Activated CD4-positive, alpha-beta T cell treated with anti-CD3 and anti-CD28 coated beads, Interleukin-2, amount 50 U/mL, for 16 hours (primary cell): ENCODE data around the gene IQCN.

Source experiments
- DNase-seq: peaks from one replicate; pipeline ENCODE4 v3.0.0-alpha.2; 2020

IQCN gene

DNA sequence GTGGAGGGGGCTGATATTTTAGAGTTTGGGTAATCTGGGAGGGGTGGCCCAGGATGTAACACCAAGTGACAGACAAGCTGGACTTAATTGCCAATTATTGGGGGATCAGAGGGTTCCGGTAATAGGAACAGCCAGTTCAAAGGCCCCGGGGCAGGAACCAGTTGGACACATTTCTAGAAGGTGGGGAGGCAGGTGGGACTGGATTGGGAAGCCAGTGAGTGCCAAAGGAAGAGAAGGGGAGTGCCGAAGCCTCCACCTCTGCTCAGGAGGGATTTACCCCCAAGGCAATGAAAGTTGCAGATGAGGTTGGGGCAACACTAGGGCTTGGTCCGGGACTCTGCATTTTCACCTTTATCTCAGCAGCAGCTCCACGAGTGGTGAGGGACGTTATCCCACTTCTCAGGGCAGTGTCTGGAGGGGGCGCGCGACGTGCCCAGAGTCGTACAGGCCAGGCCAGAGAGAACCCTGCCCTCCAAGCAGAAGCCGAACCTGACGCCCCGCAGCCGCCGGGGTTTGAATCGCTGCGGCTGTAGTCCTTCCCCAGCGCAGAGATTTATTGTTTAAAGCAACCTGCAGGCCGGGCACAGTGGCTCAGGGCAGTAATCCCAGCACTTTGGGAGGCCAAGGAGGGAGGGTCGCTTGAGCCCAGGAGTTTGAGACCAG is 12.9 kb upstream of the IQCN start:
- DNase-seq, result no peak

DNA sequence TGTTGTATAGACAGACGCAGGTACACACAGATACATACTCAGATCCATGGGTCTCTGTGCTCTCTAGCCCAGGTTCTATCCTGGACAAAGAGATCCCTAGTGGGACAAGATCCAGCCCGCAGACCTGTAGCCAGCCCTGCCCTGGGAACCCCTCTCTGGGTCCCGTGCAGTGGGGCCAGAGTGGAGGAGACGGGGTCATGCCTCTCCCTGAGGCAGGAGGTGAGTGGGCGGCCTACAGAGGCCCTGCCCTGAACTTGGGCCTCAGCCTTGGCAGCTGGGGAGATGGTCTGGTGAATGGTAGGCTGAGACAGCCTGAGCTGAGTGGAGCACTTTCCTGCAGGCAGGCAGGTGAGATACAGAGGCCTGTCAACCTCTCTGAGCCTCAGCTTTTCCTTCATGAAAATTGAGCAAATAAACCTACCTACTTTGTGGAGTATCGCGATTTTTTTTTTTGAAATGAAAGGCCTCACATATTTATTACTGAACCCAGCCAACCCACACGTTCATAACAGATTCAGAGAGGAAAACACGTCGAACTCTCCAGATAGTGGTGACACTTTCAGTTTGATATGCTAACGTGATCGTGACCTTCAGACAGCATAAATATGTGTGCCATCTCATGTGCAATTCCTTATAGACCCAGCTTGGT is 10.6 kb upstream of the IQCN start:
- peak; percentile 57 for DNase-seq

DNA sequence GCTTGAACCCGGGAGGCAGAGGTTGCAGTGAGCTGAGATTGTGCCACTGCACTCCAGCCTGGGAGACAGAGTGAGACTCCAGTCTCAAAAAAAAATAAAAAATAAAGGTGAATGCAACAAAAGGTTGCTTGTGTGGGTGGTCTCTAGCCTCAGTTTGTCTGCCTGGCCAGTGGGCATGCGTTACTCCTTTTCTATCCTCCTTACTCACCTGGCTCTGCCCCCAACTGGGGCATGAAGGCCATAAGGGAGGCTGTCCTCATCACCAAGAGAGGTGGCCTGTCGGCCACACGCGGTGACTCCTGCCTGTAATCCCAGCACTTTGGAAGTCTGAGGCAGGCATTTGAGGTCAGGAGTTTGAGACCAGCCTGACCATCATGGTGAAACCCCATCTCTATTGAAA is 9.1 kb upstream of the IQCN start:
- no peak for DNase-seq

DNA sequence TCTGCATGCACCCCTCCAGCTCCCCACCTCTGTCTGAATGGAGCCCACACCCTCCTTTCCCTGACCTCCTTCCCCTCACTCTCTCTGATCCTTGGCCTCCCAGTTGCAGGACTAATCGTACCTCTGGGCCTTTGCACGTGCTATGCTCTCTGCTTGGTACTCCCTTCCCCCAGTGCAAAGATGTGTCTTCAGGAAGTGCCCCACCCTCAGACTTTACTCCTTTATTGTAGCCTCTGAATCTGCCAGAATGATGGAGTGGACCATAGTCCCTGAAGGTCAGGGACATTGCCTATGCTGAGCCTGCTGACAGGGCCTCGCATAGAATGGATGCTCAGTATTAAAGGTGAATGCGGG is 8.5 kb upstream of the IQCN start:
- peak; percentile 62 for DNase-seq

DNA sequence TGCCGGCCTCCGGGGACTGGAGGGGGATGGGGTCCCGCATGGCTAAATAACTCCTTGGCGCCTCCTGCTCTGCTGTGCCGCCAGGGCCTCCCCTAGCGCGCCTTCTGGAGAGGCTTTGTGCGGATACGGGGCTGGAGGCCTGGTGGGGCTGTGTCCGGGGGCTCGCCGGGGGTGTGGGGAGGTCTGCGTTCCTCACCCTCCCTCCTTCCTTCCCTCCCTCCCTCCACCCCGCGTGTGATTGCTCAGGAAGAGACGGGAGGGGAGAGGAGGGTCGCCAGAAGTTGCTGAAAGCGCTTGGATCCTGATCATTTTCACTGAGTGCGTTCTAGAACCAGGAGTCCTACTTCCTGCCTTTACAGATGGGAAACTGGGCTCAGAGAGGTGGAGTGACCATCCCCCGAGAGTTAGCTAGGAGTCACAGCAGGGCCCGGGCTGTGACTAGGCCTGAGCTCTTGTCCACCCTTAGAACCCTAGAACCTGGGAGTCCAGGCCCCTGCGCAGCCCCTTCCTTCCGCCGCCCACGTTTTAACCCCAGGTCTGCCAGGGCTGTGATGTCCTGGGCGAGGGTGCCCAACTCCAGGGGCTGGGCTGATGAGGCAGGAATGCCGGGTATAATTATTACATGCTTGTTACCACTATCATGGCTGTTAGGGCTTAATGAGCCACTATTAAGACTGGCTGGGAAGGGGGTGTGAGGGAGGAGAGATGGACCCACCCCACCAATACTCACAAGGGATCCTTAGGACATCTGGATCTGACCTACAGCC is 8.0 kb upstream of the IQCN start:
- DNase-seq, result no peak

DNA sequence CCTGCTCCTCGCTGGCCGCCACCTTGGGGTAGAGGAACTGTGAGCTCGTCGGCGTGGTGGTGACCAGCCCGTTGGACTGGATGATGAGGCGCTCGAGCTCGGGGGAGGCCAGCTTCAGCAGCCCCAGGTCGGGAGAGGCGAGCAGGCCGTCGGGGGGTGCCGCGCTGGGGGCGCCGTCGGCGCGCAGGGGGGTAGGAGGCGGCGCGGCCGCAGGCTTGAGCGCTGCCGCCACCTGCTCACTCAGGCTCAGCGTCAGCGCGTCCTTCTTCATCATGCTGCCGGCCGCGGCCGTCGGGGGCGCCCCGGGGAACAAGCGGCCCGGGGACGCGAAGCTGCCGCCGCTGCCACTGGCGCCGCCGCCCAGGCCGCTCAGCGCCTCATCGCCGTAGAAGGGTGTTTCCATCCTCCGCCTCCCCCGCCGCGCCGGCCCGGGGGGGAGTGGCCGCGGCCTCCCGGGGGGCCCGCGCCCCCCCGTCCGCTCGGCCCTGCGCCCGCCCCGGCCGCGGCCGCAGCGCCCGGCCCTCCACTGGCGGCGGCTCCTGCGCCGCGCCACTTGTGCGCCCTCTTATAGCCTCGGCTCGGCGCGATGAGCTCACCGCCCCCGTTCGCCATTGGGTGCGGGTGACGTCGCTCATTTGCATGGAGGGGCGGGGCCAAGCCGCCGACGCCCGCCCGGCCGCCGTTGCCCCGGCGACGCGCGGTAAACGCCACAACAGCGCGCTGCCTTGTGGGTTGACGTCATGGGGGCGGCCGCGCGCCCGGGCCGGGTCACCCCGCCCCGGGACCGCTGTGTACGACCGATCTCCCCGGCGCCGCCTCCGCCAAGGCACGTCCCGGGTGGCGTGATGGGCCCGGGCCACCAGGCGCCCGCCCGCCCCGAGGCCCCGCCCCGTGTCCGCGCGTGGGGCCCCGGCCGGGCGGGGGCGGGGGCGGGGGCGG is 7.1 kb upstream of the IQCN start, which contains the start of gene JUND:
TSS of gene JUND (minus strand) at position 541 of the 939 bp plus-strand sequence. CDS start at position 403, 138 bp downstream.
- peak; percentile 98 for DNase-seq

DNA sequence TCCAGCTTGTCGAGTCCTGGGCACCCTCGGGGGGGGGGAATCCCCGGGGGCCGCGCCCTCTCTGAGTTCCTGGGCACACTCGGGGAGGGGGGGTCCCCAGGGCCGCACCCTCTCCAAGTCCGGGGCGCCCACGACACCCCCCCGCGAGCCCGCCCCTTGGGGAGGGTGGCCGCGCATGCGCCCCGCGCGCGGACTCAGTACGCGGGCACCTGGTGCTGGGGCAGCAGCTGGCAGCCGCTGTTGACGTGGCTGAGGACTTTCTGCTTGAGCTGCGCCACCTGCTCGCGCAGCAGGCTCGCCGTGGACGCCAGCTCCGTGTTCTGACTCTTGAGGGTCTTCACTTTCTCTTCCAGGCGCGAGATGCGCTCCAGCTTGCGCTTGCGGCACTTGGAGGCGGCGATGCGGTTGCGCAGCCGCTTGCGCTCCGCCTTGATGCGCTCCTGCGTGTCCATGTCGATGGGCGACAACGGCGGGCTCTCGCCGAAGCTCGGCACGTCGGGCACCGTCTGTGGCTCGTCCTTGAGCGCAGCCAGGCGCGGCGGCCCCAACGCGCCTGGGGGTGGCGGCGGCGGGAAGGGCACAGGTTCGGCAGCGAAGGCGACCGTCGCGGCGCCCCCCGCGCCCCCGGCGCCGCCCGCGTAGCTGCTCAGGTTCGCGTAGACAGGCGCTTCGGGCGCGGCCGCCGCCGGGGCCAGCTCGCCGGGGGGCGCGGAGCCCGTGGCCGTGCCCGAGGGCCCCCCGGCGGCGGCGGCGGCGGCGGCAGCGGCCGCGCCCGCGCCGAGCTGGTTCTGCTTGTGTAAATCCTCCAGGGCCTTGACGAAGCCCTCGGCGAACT is 6.2 kb upstream of the IQCN start:
- DNase-seq, result peak; percentile 81

DNA sequence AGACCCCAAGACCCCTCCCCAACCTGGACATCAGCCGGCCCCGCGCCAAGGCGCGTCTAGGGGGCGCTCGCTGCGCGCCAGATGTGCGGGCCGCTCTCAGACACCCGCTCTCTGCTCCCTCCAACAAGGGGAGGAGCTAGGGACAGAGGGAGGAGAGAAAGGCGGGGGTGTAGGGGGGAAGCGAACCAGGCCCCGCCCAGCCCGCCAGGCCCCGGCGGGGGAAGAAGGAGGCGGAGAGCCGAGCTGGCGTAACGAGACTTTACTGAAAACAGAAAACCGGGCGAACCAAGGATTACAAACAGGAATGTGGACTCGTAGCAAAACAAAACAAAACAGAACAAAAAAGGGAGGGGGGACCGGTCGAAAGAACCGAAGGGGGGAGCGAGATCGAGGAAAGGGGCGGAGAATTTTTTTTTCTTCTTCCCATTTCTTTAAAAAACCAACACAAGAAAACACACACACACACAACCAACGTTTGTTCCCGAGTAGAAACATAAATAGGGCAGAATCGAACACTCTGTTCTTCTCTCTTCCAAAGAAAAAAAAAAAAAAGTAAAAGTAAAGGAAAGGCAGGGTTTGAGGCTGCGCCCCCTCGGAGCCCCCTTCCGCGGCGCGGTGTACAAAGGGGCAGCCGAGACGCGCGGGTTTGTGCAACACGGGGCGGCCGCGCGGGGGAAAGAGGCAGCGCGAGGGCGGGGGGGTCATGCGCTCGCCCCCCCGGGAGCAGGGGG is 5.4 kb upstream of the IQCN start:
- DNase-seq, result peak; percentile 95

DNA sequence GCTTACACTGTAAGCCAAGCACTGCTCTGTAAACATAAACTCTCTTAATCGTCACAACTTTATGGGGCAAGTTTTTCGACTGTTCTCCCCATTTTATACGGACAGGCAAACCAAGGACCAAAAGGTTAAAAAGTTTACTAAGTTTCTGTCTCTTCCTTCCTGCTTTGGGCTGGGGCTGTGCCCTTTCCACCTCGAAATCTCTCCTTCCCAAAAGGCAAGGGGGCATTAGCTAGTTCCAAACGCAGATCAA is 4.9 kb upstream of the IQCN start:
- no peak for DNase-seq

DNA sequence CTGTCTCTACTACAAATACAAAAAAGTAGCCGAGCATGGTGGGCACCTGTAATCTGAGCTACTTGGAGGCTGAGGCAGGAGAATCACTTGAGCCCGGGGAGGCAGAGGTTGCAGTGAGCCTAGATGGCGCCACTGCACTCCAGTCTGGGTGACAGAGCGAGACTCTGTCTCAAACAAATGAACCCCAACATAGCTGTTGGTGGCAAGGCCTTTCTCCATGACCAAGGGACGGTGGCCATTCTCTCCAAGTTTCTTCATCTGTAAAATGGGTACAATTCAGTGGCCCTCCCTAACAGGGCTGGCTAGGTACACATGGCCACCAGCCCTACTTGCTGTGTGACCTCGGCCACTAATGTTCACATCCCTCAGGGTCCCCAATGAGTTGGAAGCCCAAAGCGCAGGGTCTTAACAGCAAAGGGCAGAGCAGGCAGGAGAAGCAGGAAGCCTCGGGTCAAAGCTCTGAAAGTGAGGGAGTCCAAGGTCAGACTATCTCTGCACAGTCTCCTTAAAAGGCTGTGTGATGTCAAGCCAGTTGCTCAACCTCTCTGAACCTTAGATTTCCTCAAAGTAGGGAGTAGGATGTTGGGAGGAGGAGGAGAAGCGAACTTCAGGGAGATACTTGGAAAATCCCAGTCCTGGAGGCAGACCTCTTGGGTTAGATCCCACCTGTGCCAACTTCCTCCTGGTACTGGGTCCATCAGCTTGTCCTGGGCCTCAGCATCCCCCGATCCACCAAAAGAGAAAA is 4.4 kb upstream of the IQCN start:
- DNase-seq, result peak; percentile 47

DNA sequence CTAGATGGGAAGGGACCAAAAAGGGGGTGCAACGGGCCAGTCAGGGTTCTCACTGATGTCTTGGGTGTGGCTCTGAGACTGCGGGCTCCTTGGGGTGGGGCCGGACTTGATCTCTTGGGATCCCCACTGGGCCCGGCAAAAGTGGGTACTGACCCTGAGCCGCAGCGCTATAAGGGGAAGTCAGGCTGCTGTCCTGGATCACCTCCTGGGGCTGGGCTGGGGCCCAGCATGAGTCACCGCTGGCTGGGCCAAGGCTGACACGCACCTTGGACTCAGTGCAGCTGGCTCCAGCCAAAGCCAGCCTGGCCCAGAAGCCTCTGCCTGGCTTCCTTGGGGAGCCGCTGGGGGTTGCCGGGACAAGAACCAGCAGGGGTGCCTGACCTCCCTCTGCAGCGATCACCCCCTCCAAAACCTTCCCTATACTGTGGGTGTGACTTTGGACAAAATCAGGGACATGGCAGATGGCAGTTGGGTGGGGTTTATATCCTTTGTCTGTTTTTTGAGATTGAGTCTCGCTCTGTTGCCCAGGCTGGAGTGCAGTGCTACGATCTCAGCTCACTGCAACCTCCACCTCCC is 617 bp upstream of the IQCN start:
- DNase-seq, result no peak

DNA sequence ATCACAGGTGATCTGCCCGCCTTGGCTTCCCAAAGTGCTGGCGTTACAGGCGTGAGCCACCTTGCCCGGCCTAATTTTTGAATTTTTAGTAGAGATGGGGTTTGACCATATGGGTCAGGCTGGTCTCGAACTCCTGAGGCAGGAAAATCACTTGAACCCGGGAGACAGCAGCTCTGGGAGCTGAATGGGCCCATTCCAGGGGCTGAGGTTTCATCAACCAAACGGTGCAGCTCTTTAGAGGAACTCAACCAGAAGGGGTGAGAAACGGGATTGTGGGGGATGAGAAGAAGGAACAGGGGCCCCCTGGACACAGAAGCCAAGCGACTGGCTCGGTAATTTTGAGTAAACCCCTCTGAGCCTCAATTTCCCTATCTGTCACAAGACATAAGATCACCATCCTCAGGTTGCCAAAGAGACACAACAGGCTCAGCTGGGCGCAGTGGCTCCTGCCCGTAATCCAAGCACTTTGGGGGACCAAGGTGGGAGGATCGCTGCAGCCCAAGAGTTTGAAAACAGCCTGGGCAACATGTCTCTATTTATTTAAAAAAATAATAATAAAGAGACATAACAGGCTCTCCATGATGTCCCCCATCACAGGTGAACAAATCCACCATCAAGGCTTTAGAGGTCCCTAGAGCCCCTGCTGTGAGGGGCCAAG is 562 bp downstream of the IQCN start:
- no peak for DNase-seq

DNA sequence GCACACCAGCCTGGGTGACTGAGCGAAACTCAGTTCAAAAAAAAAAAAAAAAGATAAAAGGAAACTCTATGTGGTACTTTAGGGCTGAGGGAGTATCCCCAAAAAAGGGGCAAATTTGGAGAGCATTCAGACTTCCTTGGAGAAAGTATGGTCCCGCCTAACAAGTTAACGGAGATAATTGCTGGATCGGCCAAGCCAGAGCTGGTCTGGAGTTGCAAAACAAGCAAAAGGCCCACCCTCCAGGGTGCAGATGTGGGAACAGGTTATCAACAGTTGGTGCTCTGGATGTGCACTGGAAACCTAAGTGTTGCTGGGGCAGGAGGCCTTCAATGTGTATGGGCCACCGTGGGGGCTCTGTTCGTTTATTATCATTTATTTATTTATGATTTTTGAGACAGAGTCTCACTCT is 2.8 kb downstream of the IQCN start:
- DNase-seq, result no peak

DNA sequence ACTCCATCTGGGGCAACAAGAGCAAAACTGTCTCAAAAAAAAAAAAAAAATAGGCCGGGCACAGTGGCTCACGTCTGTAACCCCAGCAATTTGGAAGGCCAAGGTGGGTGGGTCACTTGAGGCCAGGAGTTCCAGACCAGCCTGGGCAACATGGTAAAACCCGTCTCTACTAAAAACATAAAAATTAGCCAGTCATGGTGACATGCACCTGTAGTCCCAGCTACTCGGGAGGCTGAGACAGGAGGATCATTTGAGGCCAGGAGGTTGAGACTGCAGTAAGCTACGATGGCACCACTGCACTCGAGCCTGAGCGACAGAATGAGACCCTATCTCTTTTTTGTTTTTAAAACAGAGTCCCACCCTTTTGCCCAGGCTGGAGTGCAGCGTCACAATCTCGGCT is 3.9 kb downstream of the IQCN start:
- no peak for DNase-seq

DNA sequence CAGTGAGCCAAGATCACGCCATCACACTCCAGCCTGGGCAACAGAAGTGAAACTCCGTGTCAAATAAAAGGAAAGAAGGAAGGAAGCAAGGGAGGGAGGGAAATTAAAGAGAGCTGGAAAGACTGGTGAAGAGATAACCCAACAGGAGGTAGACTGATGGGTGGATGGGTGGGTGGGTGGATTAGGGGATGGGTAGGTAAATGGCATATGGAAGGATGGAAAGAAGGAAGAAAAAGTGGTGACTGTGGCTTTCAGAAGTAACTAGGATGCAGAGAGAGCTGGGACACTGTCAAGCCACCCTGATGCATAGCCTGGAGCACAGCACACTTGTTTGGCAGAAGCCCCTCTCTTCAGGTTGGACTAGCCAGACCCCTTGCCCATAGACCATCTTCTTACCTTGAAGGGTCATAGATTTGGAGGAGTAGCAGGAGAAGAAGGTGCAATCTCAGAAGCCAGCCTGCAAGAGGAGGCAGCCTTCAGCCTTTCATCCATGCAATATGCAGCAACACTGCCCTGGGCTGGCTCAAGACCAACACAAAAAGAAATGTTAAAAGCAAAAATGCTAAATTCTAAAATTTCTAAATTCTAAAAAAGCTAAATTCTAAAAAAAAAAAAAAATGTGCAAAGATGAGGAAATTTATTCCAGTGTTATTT is 5.1 kb downstream of the IQCN start:
- no peak for DNase-seq

DNA sequence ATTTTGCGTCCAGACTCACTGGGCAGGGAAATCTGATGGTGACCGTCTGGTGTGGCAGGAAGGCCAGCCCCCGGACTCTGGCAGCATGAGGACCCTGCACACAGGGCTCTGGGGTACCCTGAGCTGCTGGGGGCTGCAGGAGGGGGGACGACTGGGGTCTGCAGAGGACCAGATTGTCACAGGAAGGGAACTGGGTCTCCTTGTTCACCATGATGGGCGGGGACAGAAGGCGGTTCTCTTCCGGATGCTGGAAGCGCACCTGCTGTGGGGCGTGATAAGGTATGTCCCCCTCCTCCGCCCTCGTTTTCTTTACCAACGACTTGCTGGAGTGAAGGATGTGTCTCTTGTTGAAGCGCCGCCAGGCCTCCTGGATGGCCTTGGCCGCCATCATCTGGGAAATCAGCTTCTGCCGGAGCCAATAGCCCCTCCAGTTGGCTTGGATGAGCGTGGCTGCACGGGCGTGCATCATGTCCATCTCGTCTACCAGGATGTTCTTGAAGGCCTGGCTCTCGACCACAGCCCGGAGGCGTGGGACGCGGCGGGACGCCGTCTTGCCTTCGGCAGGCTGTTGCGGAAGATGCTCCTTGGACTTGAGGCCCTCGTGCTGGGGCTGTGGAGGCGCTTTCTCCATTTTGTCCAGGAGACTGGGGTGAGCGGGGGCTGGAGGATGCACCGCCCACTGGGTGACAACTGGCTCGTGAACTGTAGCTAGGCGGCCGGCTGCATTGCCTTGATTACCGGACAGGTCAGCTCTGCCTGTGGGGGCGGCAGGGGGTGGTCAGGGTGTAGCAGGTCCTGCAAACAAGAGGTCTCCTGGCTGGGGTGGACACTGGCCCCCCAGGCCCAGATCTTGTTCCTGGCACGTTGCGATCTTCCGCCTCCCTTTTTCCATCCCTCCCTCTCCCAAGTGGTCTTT is 7.2 kb downstream of the IQCN start:
- no peak for DNase-seq

DNA sequence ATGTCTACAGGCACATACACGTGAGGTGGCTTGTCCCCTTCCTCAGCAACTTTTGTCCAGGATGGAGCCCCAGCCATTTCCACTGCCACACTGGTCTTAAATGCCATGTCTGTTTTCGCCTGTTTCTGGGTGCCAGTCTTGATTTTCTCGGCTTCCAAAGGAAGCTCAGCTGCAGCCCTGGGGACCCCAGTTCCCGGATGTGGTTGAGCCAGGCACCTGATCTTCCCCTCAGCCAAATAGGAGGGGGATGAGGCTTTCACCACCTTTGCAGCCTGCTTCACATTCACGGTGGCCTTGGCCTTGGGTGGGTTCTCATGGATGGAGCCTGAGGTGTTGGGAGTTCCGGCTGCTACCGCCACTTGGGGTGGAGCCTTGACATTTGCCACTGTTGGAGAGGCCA is 8.7 kb downstream of the IQCN start:
- DNase-seq, result no peak

DNA sequence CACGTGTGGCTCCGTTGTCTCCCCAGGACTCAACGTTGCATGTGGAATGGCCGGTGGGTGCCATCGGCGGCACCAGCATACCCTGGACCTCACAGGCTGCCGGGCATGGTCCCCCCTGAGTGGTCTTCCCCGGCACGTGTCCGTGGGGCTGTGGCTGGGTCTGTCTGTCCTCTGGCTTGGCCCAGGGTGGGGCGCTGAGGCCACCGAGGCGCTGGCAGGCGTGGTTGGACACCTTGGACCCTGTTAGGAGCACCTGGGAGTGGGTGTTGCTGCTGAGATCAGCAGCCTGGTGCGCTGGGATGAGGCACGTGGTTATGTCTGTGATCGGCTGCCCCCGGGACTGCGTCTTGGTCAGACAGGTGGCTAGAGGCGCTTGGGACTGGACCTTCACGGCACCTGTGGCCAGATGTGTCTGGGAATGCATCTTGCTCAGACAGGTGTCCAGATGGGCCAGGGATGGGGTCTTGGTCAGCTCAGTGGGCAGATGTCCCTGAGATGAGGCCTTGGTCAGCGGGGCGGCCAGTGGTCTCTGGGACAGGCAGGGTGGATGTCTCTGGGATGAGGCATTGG is 9.2 kb downstream of the IQCN start:
- DNase-seq, result no peak
